Measurements from ENCODE around the gene TNFRSF6B. TPM values are rescaled to one million over a fixed set of nuclear protein-coding genes. Genes with fewer than 3 reads are reported as not detected.

Gene TNFRSF6B
- polyA plus RNA-seq, 6 donors from 2014 or later: not detected

DNA sequence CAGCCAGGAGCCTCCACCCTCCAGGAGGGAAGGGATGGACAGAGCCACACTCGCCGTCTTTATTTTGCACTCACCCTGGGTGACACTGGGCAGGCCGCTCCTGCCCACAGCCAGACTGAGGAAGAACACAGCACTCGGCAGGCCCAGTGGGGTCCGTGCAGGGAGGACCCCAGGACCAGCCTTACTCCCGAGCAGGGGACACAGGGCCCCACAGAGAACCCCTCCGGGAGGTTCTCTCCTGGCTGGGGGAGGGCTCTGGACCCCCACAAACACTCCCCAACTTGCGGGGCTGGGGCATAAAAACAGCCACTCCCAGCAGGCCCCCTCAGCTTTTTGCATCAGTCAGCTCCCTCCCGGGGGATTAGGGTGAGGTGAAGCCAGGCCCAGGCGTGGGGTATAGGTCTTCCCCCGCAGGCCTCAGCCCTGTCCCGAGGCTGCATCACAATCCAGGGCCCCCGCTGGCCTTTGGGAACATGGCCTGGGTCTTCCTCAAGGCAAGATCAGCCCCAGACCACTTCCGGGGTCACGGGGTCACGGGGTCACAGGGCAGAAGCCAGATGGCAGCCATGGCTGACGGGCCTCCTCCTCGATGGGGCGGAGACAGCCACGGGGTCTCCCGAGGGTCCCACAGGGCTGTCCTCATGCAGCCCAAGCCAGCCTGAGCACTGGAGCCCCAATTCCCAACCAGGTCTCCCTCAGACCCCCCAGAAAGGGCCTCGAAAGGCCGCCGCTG, 3.2 kb downstream of the TNFRSF6B start:
- Mint-ChIP-seq H3K27ac (no peak overlapping the region), H3K36me3 (peaks cover 0 to under 1% of the 10 kb centered on the region in 2 donors), H3K27me3 (no peaks in the 10 kb centered on the region), H3K4me3 (no peak overlapping the region), H3K9me3 (no peaks in the 10 kb centered on the region), H3K4me1 (peaks cover 5 to 13% (median 6%) of the 10 kb centered on the region in 3 donors)
- DNase-seq (no peak), ATAC-seq (ENCODE audit: low read depth in 2 of 2) (no peak)

DNA sequence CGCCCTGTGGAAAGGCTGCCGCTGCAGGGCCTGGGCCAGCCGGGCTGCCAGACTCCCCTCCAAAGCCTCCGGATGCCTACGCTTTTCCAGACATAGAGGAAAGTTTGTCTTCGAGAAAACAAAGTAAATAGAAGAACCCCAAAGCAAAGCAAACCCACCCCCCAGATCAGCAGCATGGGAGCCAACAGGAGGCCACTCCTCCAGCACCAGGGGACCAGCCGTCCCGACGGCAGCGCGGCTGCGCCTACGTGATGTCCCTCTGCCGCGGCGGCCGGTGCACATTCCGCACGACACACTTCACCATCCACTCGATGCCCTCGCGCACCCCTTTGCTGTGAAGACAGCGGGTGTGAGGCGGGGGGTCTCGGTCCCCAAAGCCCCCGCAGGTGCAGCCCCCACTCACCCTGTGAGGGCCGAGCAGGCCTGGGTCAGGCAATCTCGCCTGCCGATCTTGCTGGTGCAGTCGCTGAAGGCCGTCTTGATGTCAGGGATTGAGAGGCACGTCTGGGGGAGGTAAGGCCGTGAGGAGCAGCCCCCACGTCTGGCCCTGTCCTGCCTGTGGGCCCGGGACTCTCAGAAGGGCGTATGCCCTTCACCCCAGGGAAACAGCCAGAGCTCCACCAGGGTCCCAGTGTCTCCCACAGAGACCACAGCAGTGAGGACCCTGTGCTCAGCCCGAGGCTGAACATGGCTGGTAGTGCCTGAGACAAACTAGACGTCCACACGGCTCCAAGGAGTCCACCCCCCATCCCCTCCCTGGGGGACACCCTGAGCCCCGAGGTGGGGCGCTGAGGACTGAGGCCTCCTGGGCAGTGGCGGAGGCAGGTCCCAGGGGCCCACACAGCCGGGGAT, 4.0 kb downstream of the TNFRSF6B start:
- no peak for DNase-seq
- H3K36me3 Mint-ChIP-seq: peaks cover 0 to 6% of the 10 kb centered on the region in 2 donors
- H3K4me1 Mint-ChIP-seq: peaks cover 8 to 19% (median 10%) of the 10 kb centered on the region in 3 donors
- no peaks in the 10 kb centered on the region for H3K27me3 Mint-ChIP-seq
- ATAC-seq (ENCODE audit: low read depth in 2 of 2): no peak
- no peaks in the 10 kb centered on the region for H3K9me3 Mint-ChIP-seq
- H3K27ac Mint-ChIP-seq: no peak overlapping the region
- H3K4me3 Mint-ChIP-seq: no peak overlapping the region

DNA sequence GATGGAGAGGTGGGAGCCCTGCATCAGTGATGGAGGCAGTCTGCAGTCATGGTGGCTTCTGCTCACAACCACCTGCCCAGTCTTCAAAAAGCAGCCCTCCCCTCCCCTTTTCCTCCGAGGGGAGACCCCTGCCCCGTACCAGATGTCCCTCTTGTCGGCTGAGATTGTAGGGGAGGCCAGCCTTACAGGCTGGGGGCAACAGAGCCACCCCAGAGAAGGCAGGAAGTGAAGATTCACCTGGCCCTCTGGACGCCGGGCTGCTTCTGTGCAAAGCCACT, 4.5 kb downstream of the TNFRSF6B start:
- Mint-ChIP-seq H3K27me3 (no peaks in the 10 kb centered on the region), H3K27ac (no peak overlapping the region), H3K36me3 (peaks cover 0 to 6% of the 10 kb centered on the region in 2 donors), H3K4me3 (no peak overlapping the region), H3K4me1 (peaks cover 9 to 19% (median 12%) of the 10 kb centered on the region in 3 donors), H3K9me3 (no peaks in the 10 kb centered on the region)
- DNase-seq (no peak), ATAC-seq (ENCODE audit: low read depth in 2 of 2) (no peak)

DNA sequence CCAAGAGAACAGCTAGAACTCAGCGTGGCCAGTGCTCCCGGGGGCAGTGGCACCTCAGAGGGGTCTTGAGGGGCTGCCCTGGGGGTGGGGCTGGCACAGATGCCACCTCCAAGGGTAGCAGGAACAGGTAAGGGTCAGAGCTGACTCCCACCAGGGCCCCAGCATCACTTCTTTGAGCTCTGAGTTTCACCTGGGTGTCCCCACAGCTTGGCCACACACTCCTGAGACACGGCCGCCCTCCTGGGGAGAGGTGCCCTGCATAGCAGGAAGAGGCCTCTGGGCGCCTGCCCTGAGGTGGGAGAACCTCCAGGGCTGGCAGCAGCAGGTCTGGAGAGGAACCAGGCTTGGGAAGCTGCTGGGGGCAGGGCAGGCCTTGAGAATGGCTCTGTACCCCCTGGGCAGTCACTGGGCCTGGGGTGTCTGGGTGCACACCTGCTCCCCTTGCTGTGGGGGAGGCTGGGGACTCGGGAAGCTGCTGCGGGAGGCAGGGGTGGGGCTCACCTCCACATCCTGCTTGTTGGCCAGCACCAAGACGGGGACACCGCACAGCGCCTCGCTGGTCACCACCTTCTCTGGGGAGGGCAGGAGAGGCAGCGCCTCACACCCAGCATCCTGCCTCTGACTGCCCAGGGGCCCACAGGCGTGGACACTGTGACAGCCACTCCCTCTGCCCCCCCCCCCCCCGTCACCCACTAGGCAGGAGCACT, 5.0 kb downstream of the TNFRSF6B start:
- no peak overlapping the region for H3K4me3 Mint-ChIP-seq
- H3K27ac Mint-ChIP-seq: no peak overlapping the region
- peaks cover 0 to 6% of the 10 kb centered on the region in 2 donors for H3K36me3 Mint-ChIP-seq
- ATAC-seq (ENCODE audit: low read depth in 2 of 2) (no peak), DNase-seq (no peak)
- H3K9me3 Mint-ChIP-seq: no peaks in the 10 kb centered on the region
- H3K27me3 Mint-ChIP-seq: no peaks in the 10 kb centered on the region
- H3K4me1 Mint-ChIP-seq: peaks cover 6 to 19% (median 10%) of the 10 kb centered on the region in 3 donors

DNA sequence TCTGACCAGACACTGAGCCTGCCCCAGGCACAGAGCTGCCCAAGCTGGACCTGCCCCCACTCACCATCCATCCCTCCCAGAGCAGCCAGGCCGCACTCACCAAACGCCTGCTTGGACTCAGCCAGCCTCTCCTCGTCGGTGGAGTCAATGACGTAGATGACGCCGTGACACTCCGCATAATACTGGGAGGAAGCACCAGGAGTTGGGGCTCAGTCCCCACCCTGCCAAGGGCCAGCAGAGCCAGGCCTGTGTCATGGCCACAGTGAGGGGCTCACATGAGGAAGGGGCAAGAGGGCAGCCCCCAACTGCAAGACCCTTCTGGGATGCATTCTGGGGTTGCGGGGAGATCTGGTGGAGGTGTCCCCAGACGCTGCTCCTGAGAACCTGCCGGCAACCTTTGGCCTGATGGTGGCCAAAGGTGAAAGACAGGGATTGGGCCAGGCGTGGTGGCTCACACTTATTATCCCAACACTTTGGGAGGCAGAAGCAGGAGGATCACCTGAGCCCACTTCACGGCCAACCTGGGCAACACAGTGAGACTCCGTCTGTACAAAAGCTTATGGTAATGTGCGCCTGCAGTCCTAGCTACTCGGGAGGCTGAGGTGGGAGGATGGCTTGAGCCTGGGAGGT, 5.7 kb downstream of the TNFRSF6B start:
- H3K36me3 Mint-ChIP-seq: peaks cover 0 to 6% of the 10 kb centered on the region in 2 donors

DNA sequence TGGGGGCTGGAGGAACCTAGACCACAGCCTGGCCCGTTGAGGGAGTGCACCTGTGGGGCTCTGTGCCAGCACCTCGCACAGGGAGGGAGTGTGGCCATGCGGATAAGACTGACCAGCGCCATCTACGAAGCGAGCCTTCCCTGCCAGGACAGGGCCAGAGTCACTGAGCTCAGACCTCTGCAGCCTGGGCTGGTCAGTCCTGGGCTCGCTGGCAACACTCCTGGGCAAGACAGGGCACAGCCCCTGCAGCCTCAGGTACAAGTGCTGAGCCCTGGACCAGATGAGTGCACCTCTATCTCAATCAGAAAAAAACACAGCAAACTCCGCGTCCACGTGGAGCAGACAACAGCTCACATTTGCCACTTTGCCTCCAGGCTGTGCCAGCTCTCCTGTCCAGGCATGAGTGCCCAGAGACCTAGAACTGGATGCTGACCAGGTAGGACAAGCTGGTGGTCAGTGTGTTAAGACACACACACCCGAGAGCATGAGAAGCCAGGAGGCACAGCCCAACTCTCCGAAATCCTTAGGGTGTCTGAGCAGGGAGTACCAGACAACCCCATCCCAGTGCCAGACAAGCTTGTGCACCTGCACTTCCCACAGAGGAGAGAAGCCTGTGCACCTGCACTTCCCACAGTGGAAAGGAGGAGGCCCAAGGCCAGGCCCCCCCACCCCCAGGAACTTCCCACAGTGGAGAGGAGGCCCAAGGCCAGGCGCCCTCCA, 6.5 kb downstream of the TNFRSF6B start:
- H3K27ac Mint-ChIP-seq: peak overlapping the region in 1 of 6 donors; percentile 39
- H3K4me1 Mint-ChIP-seq: peaks cover 12 to 22% (median 17%) of the 10 kb centered on the region in 3 donors
- peak overlapping the region in 1 of 8 donors; percentile 47 for H3K4me3 Mint-ChIP-seq
- no peaks in the 10 kb centered on the region for H3K9me3 Mint-ChIP-seq
- ATAC-seq (ENCODE audit: low read depth in 2 of 2) (no peak), DNase-seq (no peak)
- H3K36me3 Mint-ChIP-seq: peaks cover 0 to 6% of the 10 kb centered on the region in 2 donors
- no peaks in the 10 kb centered on the region for H3K27me3 Mint-ChIP-seq

More for the DNA sequence above, 5.7 kb downstream of the TNFRSF6B start:
- no peaks in the 10 kb centered on the region for H3K9me3 Mint-ChIP-seq
- H3K27me3 Mint-ChIP-seq: no peaks in the 10 kb centered on the region
- peak overlapping the region in 1 of 6 donors; percentile 39 for H3K27ac Mint-ChIP-seq
- DNase-seq: no peak
- peak overlapping the region in 1 of 8 donors; percentile 38 for H3K4me3 Mint-ChIP-seq
- ATAC-seq (ENCODE audit: low read depth in 2 of 2): no peak
- peaks cover 12 to 23% (median 16%) of the 10 kb centered on the region in 3 donors for H3K4me1 Mint-ChIP-seq

DNA sequence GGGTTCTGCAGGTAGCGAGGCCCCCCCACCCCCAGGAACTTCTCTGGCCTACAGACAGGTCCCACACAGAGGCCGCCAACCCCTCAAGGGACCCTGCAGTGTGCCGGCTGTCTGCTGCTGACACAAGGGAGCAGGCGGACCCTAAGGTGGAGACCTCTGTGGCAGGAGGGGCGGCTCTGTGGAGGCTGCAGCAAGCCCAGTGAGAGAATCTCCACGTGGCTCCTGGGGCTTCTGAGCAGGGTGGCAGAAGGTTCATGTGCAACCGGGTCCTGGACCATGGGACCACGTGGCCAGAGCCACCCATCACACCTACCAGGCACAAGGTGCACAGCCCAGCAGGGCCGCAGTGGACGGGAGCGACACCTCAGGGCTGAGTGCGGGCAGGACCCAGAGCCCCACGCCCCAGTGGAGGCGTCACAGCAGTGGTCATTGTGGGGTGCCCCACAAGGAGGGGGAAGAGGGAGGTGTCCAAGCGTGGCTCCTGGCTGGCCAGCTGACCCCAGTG, 7.1 kb downstream of the TNFRSF6B start:
- no peak for DNase-seq
- Mint-ChIP-seq H3K36me3 (peaks cover 0 to 6% of the 10 kb centered on the region in 2 donors), H3K27ac (no peak overlapping the region), H3K4me3 (peak overlapping the region in 1 of 8 donors; percentile 69), H3K27me3 (no peaks in the 10 kb centered on the region), H3K9me3 (no peaks in the 10 kb centered on the region), H3K4me1 (peaks cover 13 to 24% (median 18%) of the 10 kb centered on the region in 3 donors)
- no peak for ATAC-seq (ENCODE audit: low read depth in 2 of 2)

DNA sequence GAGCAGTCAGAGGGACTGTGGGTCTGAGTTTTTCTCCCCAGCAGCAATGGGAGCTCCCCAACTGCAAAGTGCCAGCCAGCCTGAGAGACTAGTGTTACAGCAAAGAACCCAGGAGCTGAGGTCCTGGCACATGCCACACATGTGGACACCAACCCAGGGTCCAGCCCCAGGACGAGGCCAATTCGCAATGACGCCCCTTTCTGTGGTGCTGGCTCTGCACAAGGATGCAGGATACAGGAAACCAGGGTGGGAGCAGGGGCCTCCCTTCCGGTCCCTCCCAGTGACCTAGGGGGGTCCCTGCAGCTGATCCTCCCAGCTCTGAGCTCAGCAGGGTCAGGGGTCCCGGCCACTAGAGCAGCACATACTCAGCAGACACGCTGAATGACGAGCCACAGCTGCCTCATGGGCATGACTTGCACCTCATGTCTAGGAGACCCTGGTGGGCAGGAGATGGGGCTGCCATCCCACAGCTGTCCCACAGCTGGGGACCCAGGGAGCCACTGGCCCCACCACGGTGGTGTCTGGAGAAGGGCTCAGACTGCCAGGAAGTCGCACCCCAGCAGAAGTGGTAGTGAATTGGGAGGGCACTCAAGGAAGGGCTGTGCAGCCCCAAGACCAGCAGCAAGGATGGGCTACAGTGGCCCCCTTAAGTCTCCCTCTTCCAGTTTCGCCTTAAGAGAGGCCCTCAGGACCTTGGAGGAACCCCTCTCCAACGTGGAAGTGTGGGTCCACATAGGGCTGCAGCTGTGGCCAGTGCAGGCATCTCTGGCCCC, 7.7 kb downstream of the TNFRSF6B start:
- DNase-seq: no peak
- peak overlapping the region in 2 of 8 donors; percentile 63 to 69 for H3K4me3 Mint-ChIP-seq
- H3K9me3 Mint-ChIP-seq: no peaks in the 10 kb centered on the region
- H3K27ac Mint-ChIP-seq: peak overlapping the region in 1 of 6 donors; percentile 15
- ATAC-seq (ENCODE audit: low read depth in 2 of 2): no peak
- H3K36me3 Mint-ChIP-seq: peaks cover 0 to 6% of the 10 kb centered on the region in 2 donors
- no peaks in the 10 kb centered on the region for H3K27me3 Mint-ChIP-seq
- peaks cover 18 to 30% (median 24%) of the 10 kb centered on the region in 3 donors for H3K4me1 Mint-ChIP-seq

DNA sequence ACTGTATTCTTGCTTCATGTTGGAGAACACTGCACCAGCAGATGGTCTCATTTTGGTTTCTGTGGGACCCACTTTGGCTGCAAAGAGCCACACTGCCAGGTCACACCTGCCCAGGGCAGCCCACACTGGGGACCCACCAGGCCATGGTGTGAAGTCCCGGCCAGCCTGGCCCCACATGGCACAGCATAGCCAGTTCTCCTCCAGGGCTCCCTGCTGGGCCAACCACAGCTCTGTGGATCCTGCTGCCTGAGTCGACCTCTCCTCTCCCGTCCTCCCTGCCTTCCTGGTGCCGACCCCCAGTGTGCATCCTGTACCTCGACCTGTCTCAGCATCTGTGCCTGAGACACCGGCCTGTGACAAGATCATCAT, 8.3 kb downstream of the TNFRSF6B start:
- peak overlapping the region in 2 of 8 donors; percentile 63 to 77 for H3K4me3 Mint-ChIP-seq
- peaks cover 18 to 33% (median 29%) of the 10 kb centered on the region in 3 donors for H3K4me1 Mint-ChIP-seq
- no peak for DNase-seq
- H3K27ac Mint-ChIP-seq: peak overlapping the region in 2 of 6 donors; percentile 12 to 48
- no peaks in the 10 kb centered on the region for H3K27me3 Mint-ChIP-seq
- ATAC-seq (ENCODE audit: low read depth in 2 of 2): no peak
- H3K36me3 Mint-ChIP-seq: peaks cover 0 to 6% of the 10 kb centered on the region in 2 donors
- H3K9me3 Mint-ChIP-seq: no peaks in the 10 kb centered on the region

DNA sequence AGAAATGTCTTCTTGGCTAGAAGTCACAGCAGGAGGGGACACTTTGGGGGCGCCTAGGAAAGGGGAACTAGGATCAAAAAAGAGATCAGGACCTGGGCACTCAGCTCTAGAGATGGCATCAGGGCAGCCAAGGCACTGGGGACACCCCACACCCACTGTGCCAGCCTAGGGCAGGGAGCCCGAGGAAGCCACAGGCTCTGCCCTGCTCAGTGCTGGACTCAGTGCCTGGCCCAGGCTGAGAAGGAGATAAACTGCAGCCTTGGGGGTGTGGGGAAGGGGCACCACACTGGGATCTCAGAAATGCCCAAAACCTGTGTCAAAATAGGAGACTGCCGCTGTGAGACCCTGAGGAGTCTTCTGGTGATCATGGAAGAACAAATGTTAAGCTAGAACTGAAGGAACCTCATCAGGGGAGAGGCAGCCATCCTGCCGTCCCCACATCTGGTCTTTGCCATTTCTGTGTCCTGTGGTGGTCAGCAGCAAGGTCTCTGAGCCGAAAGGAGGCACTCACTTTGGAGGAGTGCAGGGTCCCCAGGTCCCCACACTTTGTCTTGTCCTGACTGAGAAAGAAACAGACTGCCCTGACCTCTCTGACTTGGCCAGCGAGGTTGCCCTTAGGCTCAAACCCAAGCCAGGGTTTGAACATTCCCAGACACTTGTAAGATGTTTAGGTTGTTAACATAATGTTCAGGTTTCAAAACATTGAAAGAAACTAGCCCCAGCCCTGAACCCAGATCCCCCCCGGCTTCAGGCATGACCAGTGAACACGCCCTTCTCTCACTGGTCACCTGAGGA, 9.0 kb downstream of the TNFRSF6B start:
- Mint-ChIP-seq H3K27ac (peak overlapping the region in 4 of 6 donors; percentile 48 to 84 (median 64)), H3K36me3 (peaks cover 0 to 6% of the 10 kb centered on the region in 2 donors), H3K4me3 (peak overlapping the region in 7 of 8 donors; percentile 40 to 88 (median 77)), H3K4me1 (peaks cover 18 to 37% (median 35%) of the 10 kb centered on the region in 3 donors), H3K9me3 (no peaks in the 10 kb centered on the region), H3K27me3 (no peaks in the 10 kb centered on the region)
- DNase-seq: no peak
- ATAC-seq (ENCODE audit: low read depth in 2 of 2): no peak

DNA sequence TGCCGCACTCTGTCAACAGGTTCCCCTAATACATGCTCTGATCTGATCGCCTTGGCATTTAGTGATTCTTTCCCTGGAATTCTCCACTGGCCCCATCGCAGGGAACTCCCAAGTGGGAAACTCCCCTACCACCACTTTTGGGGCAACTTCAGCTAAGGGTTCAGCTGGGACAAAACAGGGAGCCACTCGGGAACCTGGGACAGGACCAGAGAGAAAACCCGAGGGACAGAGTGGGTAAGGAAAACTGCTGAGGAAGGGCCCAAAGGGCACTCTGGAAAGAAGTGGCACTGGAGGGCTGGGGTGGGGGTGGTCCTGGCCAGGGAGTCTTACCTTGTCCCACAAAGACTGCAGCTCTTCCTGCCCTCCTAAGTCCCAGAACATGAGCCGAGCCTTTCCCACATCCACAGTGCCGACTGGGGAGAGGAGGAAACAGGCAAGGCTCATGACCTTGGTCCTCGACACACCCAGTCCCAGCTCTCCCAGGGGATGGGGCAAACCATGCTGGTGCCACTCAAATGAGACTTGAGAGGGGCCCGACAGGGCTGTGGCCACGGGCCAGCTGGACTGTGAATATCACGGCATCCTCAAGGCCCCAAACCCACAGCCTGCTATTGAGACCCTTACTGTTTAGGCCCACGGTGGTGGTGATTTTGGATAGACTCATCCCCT, 9.7 kb downstream of the TNFRSF6B start:
- Mint-ChIP-seq H3K36me3 (peaks cover 0 to 6% of the 10 kb centered on the region in 2 donors), H3K27ac (peak overlapping the region in 4 of 6 donors; percentile 69 to 84 (median 76)), H3K4me1 (peaks cover 23 to 44% (median 42%) of the 10 kb centered on the region in 3 donors), H3K4me3 (peak overlapping the region; percentile 81 to 94 (median 86)), H3K9me3 (no peaks in the 10 kb centered on the region), H3K27me3 (no peaks in the 10 kb centered on the region)
- DNase-seq (no peak), ATAC-seq (ENCODE audit: low read depth in 2 of 2) (no peak)

Measured in naive B cell (primary cell).